C1 segment of cervical spinal cord (tissue), 14 donors: ENCODE results near the gene TPH2.

ENCODE experiments used
- DNase-seq, 14 donors: peaks; one replicate each; lab custom pipeline; 2025; lab: John Stamatoyannopoulos, UW

The TPH2 gene

DNA sequence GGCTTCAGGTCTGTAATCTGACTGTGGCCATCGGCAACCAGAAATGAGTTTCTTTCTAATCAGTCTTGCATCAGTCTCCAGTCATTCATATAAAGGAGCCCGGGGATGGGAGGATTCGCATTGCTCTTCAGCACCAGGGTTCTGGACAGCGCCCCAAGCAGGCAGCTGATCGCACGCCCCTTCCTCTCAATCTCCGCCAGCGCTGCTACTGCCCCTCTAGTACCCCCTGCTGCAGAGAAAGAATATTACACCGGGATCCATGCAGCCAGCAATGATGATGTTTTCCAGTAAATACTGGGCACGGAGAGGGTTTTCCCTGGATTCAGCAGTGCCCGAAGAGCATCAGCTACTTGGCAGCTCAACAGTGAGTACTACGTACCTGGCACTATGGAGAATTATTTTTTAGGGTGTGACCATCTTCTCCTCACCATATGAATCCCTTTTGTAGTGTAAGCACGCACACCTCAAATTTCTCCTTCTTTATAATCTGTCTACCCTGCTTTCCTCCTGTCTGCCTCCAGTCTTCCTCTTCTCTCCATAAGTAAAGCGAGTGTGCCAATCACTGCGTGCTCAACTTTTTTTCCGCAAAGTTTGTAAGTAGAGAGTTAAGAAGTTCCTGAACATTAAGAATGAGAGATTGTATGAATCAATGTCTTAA, at the start of gene TPH2:
Gene TPH2, plus strand, starts transcription at position 118 of the 658 bp plus-strand sequence. Its CDS starts 142 bp downstream, at position 260.
- DNase-seq, result peak in 7 of 14 donors; percentile 1 to 46 (median 21)

DNA sequence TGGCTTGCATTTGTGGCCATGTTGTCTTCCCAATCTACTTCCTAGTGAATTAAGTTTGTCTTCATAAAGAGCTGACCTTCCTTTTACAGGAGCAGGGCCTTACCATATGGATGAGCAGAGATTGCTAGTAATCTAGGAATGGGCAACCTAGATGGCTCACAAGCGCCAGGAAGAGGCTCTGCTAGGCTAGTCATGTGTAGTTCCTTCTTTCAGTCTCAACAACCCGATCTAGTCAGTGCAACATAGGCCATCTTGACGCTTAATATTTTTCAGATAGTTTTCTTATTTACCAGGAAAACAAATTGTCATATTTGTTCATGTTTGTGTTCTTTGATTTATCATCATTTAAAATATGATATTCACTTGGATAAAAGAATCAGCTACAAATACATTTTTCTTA, 48.2 kb upstream of the TPH2 start:
- no peak for DNase-seq

DNA sequence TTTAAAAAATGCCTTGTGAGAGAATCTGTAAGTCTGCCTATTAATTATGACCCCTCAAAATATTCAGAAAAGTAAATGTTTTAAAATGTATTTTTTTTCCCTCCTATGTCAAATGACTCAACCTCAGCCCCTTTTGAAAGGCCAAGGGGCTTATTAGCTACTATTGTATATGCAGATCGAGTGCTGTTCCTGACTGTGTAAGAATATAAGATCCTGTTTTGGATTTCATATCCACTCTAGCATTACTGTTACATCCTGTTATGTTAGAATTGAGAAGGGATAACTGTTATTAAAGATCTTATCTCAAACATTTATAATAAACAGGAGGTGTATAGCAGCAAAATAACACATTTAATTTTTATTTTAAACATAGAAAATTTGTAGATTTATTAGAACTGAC, 46.6 kb upstream of the TPH2 start:
- DNase-seq, result no peak

GRCh38 chr12:71896205-71896882, 42.3 kb upstream of the TPH2 start:
- no peak for DNase-seq

DNA sequence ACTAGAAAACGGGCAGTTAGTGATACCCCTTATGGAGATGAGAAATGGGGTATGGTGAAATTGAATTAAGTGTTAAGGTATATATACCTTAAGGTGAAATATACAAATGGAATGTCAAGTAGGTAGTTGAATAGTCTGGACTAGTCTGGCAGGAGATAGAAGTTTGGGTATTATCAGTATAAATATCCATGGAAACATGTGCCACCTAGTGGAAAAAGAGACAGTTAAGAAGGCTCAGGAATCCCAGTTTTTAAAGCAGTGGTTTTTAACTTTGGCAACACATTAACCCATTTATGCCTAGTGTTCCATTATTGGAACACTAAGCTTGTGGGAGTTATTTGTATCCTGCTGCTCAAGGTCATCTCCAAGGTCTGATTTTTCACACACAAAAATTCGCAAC, 38.6 kb upstream of the TPH2 start:
- DNase-seq, result no peak

- DNase-seq, result no peak
Measured at GRCh38 chr12:71904629-71905028, 34.0 kb upstream of the TPH2 start.

GRCh38 chr12:71935594-71935993, 3.1 kb upstream of the TPH2 start:
- no peak for DNase-seq

- no peak for DNase-seq
Measured at GRCh38 chr12:71940068-71940467, 1.4 kb downstream of the TPH2 start.

DNA sequence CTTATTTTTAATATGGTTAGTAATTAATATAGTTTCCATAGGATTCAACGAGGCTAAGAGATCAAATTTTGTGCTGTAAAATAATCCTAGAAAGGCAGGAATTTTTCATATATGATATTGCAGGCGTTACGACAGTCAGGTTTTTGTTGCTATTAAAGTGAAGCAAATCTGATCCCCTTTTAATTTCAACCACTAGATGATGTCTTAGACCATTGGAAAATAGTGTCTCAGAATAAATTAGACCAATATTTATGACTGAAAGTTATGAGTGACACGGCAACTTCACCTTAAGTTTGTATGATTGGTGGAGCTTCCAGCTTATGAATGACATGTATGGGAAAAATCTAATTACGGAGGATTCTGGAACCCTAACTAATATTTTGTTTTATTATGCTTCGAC, 2.5 kb downstream of the TPH2 start:
- no peak for DNase-seq

DNA sequence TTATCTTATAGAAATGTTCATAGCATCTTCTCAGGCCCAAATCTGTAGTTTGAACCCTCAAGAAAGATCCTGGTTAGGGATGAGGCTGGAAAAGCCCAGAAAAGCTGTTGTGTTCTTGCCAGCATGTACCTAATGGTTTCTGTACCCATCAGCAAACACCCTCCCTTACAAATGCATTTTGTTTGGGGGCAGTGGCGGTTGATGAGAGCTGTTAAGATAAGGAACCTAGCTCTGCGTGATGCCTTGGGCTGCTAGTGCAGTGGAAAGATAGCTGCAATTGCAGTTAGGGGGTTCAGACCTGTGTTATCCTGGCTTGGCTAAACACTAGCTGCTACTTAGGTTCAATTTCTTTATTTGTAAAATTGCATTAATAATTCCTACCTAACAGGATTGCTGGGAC, 3.6 kb downstream of the TPH2 start:
- no peak for DNase-seq

GRCh38 chr12:71942703-71943102, 4.1 kb downstream of the TPH2 start:
- DNase-seq, result no peak

- no peak for DNase-seq
Measured at GRCh38 chr12:71945121-71945520, 6.5 kb downstream of the TPH2 start.

- no peak for DNase-seq
Measured at GRCh38 chr12:71945883-71946282, 7.2 kb downstream of the TPH2 start.

DNA sequence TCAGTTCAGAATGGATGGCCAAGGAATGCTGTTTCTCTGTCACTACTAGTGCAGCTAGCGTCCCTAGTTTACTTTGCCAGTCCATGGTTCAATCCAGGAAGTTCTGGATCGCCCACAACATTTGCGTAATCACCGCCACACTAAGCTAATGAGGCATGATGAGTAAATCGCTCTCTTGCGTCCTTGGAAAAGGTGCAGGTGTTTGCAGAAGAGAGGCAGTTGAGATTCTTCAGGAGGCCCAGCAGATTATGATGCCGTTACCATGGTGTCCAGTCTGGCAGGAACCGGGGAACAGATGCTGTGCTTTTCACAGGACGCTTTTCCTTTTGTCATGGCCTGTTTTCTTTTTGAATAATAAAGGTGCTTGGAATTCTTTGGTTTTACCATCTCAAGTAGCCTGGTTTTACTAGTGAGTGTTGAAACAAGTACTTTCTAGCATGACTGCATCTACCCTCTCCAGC, 9.0 kb downstream of the TPH2 start:
- peak in 3 of 14 donors; percentile 0 to 90 (median 6) for DNase-seq

GRCh38 chr12:71948390-71948789, 9.7 kb downstream of the TPH2 start:
- DNase-seq, result peak in 1 of 14 donors; percentile 19

- DNase-seq, result no peak
Measured at GRCh38 chr12:71949646-71950045, 11.0 kb downstream of the TPH2 start.

- DNase-seq, result no peak
Measured at GRCh38 chr12:71950404-71950803, 11.8 kb downstream of the TPH2 start.

DNA sequence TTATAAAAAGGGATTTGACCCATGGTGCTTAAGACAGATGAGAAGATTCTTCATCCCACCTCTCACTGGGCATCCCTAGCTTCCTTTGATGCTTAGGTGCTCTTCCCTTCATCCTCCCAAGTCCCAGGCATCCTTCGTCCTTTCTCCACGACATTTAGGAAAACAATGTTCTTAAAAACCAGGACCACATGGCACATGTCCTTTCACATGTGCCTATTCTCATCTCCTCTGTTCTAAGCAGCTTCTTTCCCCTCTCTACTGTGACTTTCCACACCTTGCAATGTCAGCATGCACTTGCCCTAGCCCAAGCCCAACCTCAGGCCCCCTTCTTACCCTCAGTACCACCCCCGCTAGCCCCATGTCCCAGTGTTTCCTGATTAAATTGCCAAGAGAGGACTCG, 12.2 kb downstream of the TPH2 start:
- no peak for DNase-seq

GRCh38 chr12:71954083-71954778, 15.6 kb downstream of the TPH2 start:
- no peak for DNase-seq

DNA sequence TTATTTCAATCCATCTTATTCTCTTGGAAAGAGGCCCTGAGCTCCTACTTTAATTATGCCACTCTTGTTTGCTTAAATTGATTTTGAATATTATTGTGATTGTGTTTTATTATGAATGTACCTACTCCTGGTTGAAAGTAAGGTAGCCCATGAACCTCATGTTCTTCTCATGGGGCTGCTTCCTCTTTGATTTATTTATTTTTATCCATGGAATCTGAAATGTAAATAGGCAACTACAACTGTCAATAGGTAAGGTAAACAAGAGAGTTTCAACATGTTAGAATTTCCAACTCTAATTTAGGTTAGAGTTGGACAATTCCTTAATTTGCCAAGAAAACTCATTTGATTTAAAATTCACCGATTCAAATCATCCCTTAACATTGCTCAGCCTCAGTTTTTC, 16.2 kb downstream of the TPH2 start:
- no peak for DNase-seq

DNA sequence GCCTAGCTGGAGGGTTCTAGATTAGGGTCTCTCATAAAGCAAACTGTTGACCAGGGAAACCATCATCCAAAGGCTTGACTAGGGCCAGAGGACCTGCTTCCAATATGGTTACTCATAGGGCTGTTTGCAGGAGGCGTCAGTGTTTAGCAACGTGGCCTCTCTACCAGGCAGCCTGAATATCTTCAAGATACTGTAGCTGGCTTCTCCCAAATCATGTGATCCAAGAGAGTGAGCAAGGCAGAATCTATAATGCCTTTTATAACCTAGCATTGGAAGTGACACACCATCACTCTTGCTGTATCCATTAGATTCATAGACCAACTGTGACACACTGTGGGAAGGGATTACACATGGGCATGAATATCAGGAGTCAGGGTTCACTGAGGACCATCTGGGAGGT, 17.3 kb downstream of the TPH2 start:
- DNase-seq, result no peak

- no peak for DNase-seq
Measured at GRCh38 chr12:71958056-71958455, 19.4 kb downstream of the TPH2 start.

- no peak for DNase-seq
Measured at GRCh38 chr12:71958457-71958856, 19.8 kb downstream of the TPH2 start.
